RWPE2 (cell line): ENCODE results near the gene SPACA5B.
"Not testable (repeated sequence)": the region's sequence is repeated elsewhere in the genome, so short reads cannot be mapped to it uniquely, and the experiment has no call there.

ENCODE experiments used
- ATAC-seq: fragments of 200-7000 bp; cut with Tn5 transposase; 3 replicates; pipeline ENCODE4 v1.9.1; 2021; ENCODE audit warnings: low read depth
- DNase-seq: peaks from one replicate; pipeline ENCODE4 v3.0.0-alpha.2; 2020; ENCODE audit warnings: low spot score
- H3K27ac ChIP-seq: fragments of 450-650 bp; 2 replicates; pipeline ENCODE4 v1.5.1; 2017; ENCODE audit warnings: mild to moderate bottlenecking; ENCODE audit not compliant: poor library complexity, severe bottlenecking
- H3K27me3 ChIP-seq: fragments of 250-450 bp; sonication (Bioruptor Pico); 2 replicates; pipeline ENCODE4 v1.5.1; 2021; ENCODE audit warnings: mild to moderate bottlenecking, moderate library complexity; ENCODE audit not compliant: insufficient read depth, poor library complexity, severe bottlenecking
- H3K36me3 ChIP-seq: fragments of 250-450 bp; sonication (Bioruptor Pico); 2 replicates; pipeline ENCODE4 v1.5.1; 2020; ENCODE audit warnings: low read depth, mild to moderate bottlenecking, moderate library complexity
- H3K4me1 ChIP-seq: fragments of 250-450 bp; sonication (Bioruptor Pico); 2 replicates; pipeline ENCODE4 v1.5.1; 2021; ENCODE audit warnings: mild to moderate bottlenecking, moderate library complexity; ENCODE audit not compliant: insufficient read depth, poor library complexity, severe bottlenecking
- H3K4me3 ChIP-seq: fragments of 250-450 bp; sonication (Bioruptor Pico); 2 replicates; pipeline ENCODE4 v1.5.1; 2021; ENCODE audit warnings: mild to moderate bottlenecking, moderate library complexity; ENCODE audit not compliant: severe bottlenecking
- H3K9me3 ChIP-seq: fragments of 250-450 bp; sonication (Bioruptor Pico); 2 replicates; pipeline ENCODE4 v1.5.1; 2021; ENCODE audit warnings: mild to moderate bottlenecking, moderate library complexity; ENCODE audit not compliant: severe bottlenecking
- CTCF ChIP-seq: fragments of 450-650 bp; IDR thresholded peaks from one replicate; pipeline ENCODE4 v1.5.1; 2017; ENCODE audit warnings: mild to moderate bottlenecking, moderate library complexity; ENCODE audit not compliant: poor library complexity, severe bottlenecking

Gene SPACA5B

GRCh38 chrX:48130326-48130725, at the start of gene SPACA5B:
Gene SPACA5B, plus strand, starts transcription at chrX:48130626. Its CDS starts 62 bp downstream, at chrX:48130688.
- not testable (repeated sequence) for DNase-seq, H3K27ac ChIP-seq, H3K9me3 ChIP-seq, ATAC-seq, H3K27me3 ChIP-seq, H3K36me3 ChIP-seq, H3K4me3 ChIP-seq, H3K4me1 ChIP-seq

GRCh38 chrX:48083212-48083611, 47.2 kb upstream of the SPACA5B start:
- DNase-seq (no peak), ATAC-seq (peak; percentile 66)
- Histone ChIP-seq H3K27ac (no peak overlapping the region), H3K4me1 (peaks cover 3% of the 10 kb centered on the region), H3K4me3 (no peak overlapping the region), H3K27me3 (no peaks in the 10 kb centered on the region), H3K9me3 (no peaks in the 10 kb centered on the region), H3K36me3 (no peaks in the 10 kb centered on the region)
- peak; percentile 58 for TF ChIP-seq CTCF

- Histone ChIP-seq H3K36me3 (no peaks in the 10 kb centered on the region), H3K4me3 (no peak overlapping the region), H3K27me3 (no peaks in the 10 kb centered on the region), H3K9me3 (no peaks in the 10 kb centered on the region), H3K4me1 (peaks cover 3% of the 10 kb centered on the region), H3K27ac (no peak overlapping the region)
- peak; percentile 3 for TF ChIP-seq CTCF
- ATAC-seq = no peak
- DNase-seq = no peak
Observed at GRCh38 chrX:48083706-48084105, 46.7 kb upstream of the SPACA5B start.

GRCh38 chrX:48086082-48086481, 44.3 kb upstream of the SPACA5B start:
- no peak overlapping the region for H3K4me3 ChIP-seq
- no peak for TF ChIP-seq CTCF
- H3K27ac ChIP-seq = no peak overlapping the region
- no peaks in the 10 kb centered on the region for H3K27me3 ChIP-seq
- peaks cover 3% of the 10 kb centered on the region for H3K4me1 ChIP-seq
- no peaks in the 10 kb centered on the region for H3K36me3 ChIP-seq
- DNase-seq (no peak), ATAC-seq (peak; percentile 87)
- no peaks in the 10 kb centered on the region for H3K9me3 ChIP-seq

GRCh38 chrX:48090123-48090522, 40.3 kb upstream of the SPACA5B start:
- TF ChIP-seq CTCF = no peak
- ATAC-seq (peak; percentile 61; the same call in 2 of the 3 replicates), DNase-seq (no peak)
- Histone ChIP-seq H3K9me3 (no peaks in the 10 kb centered on the region), H3K27me3 (no peaks in the 10 kb centered on the region), H3K27ac (no peak overlapping the region), H3K4me3 (no peak overlapping the region), H3K36me3 (no peaks in the 10 kb centered on the region), H3K4me1 (peaks cover 3% of the 10 kb centered on the region)

GRCh38 chrX:48092558-48092957, 37.9 kb upstream of the SPACA5B start:
- not testable (repeated sequence) for ATAC-seq, H3K4me3 ChIP-seq, DNase-seq, H3K36me3 ChIP-seq, H3K27me3 ChIP-seq, H3K4me1 ChIP-seq, H3K27ac ChIP-seq, H3K9me3 ChIP-seq
